Smooth muscle cell (in vitro differentiated cells): Measurements from ENCODE around the gene CRYL1. TPM values are rescaled to one million over a fixed set of nuclear protein-coding genes. Genes with fewer than 3 reads are reported as not detected.

Experiments used
- DNase-seq: peaks from one replicate; lab custom pipeline; 2025; ENCODE audit not compliant: unreplicated experiment; lab: John Stamatoyannopoulos, UW
- H2AFZ ChIP-seq: fragments of 200-600 bp; sonication (generic); 2 replicates; pipeline ENCODE4 v1.6.0; 2016; ENCODE audit warnings: antibody characterized with exemption, low read depth, mild to moderate bottlenecking
- H3F3A ChIP-seq: fragments of 200-600 bp; sonication (generic); 2 replicates; pipeline ENCODE4 v1.6.0; 2017; ENCODE audit warnings: antibody characterized with exemption, low read depth
- H3K27ac ChIP-seq: fragments of 200-600 bp; sonication (generic); 2 replicates; pipeline ENCODE4 v1.5.1; 2016; ENCODE audit warnings: low read depth, mild to moderate bottlenecking
- H3K27me3 ChIP-seq: fragments of 200-600 bp; sonication (generic); 2 replicates; pipeline ENCODE4 v1.6.1; 2016; ENCODE audit warnings: low read depth, mild to moderate bottlenecking
- H3K36me3 ChIP-seq: fragments of 200-600 bp; sonication (generic); 2 replicates; pipeline ENCODE4 v1.5.1; 2016; ENCODE audit warnings: low read depth
- H3K4me1 ChIP-seq: fragments of 200-600 bp; sonication (generic); 2 replicates; pipeline ENCODE4 v1.5.1; 2016; ENCODE audit warnings: low read depth
- H3K4me2 ChIP-seq: fragments of 200-600 bp; sonication (generic); 2 replicates; pipeline ENCODE4 v1.6.0; 2016; ENCODE audit warnings: mild to moderate bottlenecking
- H3K4me3 ChIP-seq: fragments of 200-600 bp; sonication (generic); 2 replicates; pipeline ENCODE4 v1.5.1; 2016; ENCODE audit warnings: mild to moderate bottlenecking
- H3K79me2 ChIP-seq: fragments of 200-600 bp; sonication (generic); 2 replicates; pipeline ENCODE4 v1.6.0; 2016; ENCODE audit warnings: low read depth, mild to moderate bottlenecking
- H3K9ac ChIP-seq: fragments of 200-600 bp; sonication (generic); 2 replicates; pipeline ENCODE4 v1.6.0; 2016; ENCODE audit warnings: low read depth
- H3K9me3 ChIP-seq: fragments of 200-600 bp; sonication (generic); replicated peaks from 2 replicates; pipeline ENCODE4 v1.5.1; 2016; ENCODE audit warnings: low read depth
- H4K20me1 ChIP-seq: fragments of 200-600 bp; sonication (generic); 2 replicates; pipeline ENCODE4 v1.6.0; 2016; ENCODE audit warnings: low read depth
- WGBS: methylation state at CpG from one replicate; pipeline ENCODE4 v1.1.7; 2016; ENCODE audit warnings: low lambda C conversion rate; 5-methylcytosine and 5-hydroxymethylcytosine counted together
- polyA plus RNA-seq: library from polyadenylated mRNA; unstranded; fragments of >200 nt; fragmentation: Nextera tagmentation; extraction: Ambion mirVana; gene quantifications from 2 replicates; pipeline ENCODE4 v1.2.1, GENCODE V29; 2016
- total RNA-seq: library from RNA; depleted of rRNA; stranded (reverse); fragments of >200 nt; gene quantifications from 2 replicates; pipeline ENCODE4 v1.2.3, GENCODE V29; 2014
- TF ChIP-seq, protein P1 (sequence below): fragments of 200-600 bp; sonication (generic); IDR thresholded peaks from 2 replicates; pipeline ENCODE4 v1.5.1; 2017; ENCODE audit warnings: borderline replicate concordance, mild to moderate bottlenecking, antibody characterized with exemption; ENCODE audit not compliant: insufficient read depth, poor library complexity, severe bottlenecking

Gene CRYL1
- total and polyA plus RNA-seq, 2 experiments from 2014 or later: 6.5 to 12.4 TPM

DNA sequence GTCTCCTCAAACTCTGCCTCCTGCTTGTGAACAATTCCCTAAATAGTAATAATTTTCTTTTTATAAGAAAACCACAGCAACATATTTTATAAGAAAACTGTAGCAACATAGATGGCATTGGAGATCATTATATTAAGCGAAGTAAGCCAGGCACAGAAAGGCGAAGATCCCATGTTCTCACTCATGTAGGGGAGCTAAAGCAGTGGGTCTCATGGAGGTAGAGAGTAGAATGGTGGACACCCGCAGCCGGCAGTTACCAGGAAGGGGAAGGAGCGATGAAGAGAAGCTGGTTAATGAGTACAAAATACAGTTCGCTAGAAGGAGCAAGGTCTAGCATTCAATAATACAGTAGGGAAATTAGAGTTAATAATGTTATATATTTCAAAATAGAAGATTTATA, 42.9 kb downstream of the CRYL1 start:
- H3K79me2 ChIP-seq: no peaks in the 10 kb centered on the region
- no peak overlapping the region for H3K9ac ChIP-seq
- peak overlapping the region; percentile 73 for H3K4me2 ChIP-seq
- H3F3A ChIP-seq: no peaks in the 10 kb centered on the region
- H3K36me3 ChIP-seq: no peaks in the 10 kb centered on the region
- no peaks in the 10 kb centered on the region for H3K9me3 ChIP-seq
- DNase-seq: no peak
- no peaks in the 10 kb centered on the region for H4K20me1 ChIP-seq
- TF ChIP-seq, protein P1, sequence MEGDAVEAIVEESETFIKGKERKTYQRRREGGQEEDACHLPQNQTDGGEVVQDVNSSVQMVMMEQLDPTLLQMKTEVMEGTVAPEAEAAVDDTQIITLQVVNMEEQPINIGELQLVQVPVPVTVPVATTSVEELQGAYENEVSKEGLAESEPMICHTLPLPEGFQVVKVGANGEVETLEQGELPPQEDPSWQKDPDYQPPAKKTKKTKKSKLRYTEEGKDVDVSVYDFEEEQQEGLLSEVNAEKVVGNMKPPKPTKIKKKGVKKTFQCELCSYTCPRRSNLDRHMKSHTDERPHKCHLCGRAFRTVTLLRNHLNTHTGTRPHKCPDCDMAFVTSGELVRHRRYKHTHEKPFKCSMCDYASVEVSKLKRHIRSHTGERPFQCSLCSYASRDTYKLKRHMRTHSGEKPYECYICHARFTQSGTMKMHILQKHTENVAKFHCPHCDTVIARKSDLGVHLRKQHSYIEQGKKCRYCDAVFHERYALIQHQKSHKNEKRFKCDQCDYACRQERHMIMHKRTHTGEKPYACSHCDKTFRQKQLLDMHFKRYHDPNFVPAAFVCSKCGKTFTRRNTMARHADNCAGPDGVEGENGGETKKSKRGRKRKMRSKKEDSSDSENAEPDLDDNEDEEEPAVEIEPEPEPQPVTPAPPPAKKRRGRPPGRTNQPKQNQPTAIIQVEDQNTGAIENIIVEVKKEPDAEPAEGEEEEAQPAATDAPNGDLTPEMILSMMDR: no peak
- H3K27ac ChIP-seq: no peak overlapping the region
- H3K4me3 ChIP-seq: peak overlapping the region; percentile 14
- no peaks in the 10 kb centered on the region for H3K27me3 ChIP-seq
- H2AFZ ChIP-seq: peak overlapping the region; percentile 60
- no peaks in the 10 kb centered on the region for H3K4me1 ChIP-seq
- 92% methylated on average over 6 of the region's 6 CpGs for WGBS

DNA sequence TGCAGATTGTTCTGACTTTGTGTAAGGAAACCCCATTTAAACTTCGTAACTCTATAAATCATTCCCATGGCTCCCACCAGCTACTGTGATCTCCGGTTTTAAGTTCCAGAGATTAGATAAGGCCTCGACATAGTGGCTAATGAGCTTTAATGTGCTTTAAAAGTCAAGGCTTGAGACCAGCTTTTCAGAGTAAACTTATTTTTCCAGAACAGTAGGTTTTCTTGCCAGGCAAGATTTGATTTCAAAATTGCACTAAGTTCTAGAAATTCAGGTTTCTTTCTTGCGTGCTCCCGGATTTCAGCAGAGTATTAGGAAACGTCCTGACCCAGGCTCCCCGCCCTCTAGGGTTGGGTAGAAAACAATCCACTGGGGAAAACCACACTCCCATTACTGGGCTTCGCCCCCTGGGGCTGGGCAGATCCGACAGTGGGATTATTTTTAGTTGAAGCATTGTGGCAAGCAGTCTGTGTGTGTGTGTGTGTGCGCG, 43.3 kb downstream of the CRYL1 start:
- TF ChIP-seq, protein P1: no peak
- Histone ChIP-seq H3K27me3 (no peaks in the 10 kb centered on the region), H4K20me1 (no peaks in the 10 kb centered on the region), H3K4me1 (no peaks in the 10 kb centered on the region), H3K9ac (no peak overlapping the region), H3K79me2 (no peaks in the 10 kb centered on the region), H3K4me2 (peak overlapping the region; percentile 73), H3K27ac (no peak overlapping the region), H3F3A (no peaks in the 10 kb centered on the region), H2AFZ (peak overlapping the region; percentile 2), H3K4me3 (peak overlapping the region; percentile 14), H3K36me3 (no peaks in the 10 kb centered on the region), H3K9me3 (no peaks in the 10 kb centered on the region)
- 20% methylated on average over 11 of the region's 11 CpGs for WGBS
- DNase-seq: no peak

DNA sequence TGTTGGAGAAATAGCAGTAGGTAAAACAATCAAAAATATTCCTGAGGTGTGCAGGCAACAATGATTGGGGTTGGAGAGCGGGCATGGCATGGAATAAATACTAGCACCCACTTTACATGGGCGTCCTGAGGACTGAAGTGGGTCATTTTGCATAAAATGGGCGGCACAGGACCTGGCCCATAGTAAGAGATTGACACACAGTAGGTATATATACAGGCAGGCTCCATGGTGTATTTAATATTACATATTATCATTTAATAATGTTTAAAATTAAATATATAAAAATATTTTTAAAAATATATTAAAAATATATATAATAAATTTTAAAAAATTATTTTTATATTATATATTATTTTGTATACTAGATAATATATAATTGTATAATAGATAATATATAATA, 48.3 kb downstream of the CRYL1 start:
- Histone ChIP-seq H3K9ac (no peak overlapping the region), H3K36me3 (no peaks in the 10 kb centered on the region), H3K4me3 (no peak overlapping the region), H3K79me2 (no peaks in the 10 kb centered on the region), H4K20me1 (no peaks in the 10 kb centered on the region), H3K27me3 (no peaks in the 10 kb centered on the region), H2AFZ (no peak overlapping the region), H3K4me2 (no peak overlapping the region), H3K9me3 (no peaks in the 10 kb centered on the region), H3F3A (no peaks in the 10 kb centered on the region), H3K27ac (no peak overlapping the region), H3K4me1 (no peaks in the 10 kb centered on the region)
- WGBS: 99% methylated on average over 3 of the region's 3 CpGs
- TF ChIP-seq, protein P1: no peak
- DNase-seq: no peak
